Stomach (tissue), 9 donors: ENCODE results near the gene VILL. TPM values are rescaled to one million over a fixed set of nuclear protein-coding genes. Genes with fewer than 3 reads are reported as not detected.
A peak's percentile ranks its signal among the peaks of the same experiment; 100 is the strongest.

Source experiments
- DNase-seq, 2 donors: peaks; one replicate each; pipeline versions ENCODE4 v3.0.0 to v3.0.0-alpha.2; 2013 to 2019
- H3K27ac ChIP-seq, 5 donors: fragments of 200-600 bp in 4 of 5; sonication (generic) in 4 of 5; one replicate each; pipeline ENCODE4 v1.5.1; 2013 to 2019; ENCODE audit warnings: mild to moderate bottlenecking in 1 of 5, moderate library complexity in 1 of 5
- H3K27me3 ChIP-seq, 3 donors: fragments of 200-600 bp; sonication (generic); one replicate each; pipeline ENCODE4 v1.5.1; 2017 to 2019; ENCODE audit warnings: mixed run types in 1 of 3
- H3K36me3 ChIP-seq, 4 donors: fragments of 200-600 bp; sonication (generic); 1 replicate in 3 of 4; 2 replicates in 1 of 4; pipeline ENCODE4 v1.5.1; 2016 to 2019
- H3K4me1 ChIP-seq, 4 donors: fragments of 200-600 bp; sonication (generic); one replicate each; pipeline ENCODE4 v1.5.1; 2016 to 2019
- H3K4me3 ChIP-seq, 4 donors: fragments of 200-600 bp; sonication (generic) in 3 of 4; one replicate each; pipeline ENCODE4 v1.5.1; 2016 to 2019; ENCODE audit warnings: mild to moderate bottlenecking in 1 of 4
- H3K9me3 ChIP-seq, 4 donors: fragments of 200-600 bp; sonication (generic); one replicate each; pipeline ENCODE4 v1.5.1; 2016 to 2019
- CTCF ChIP-seq, 7 experiments: fragments of 450-650 bp in 4 of 7; fragments of 200-600 bp in 3 of 7; sonication (generic) in 3 of 7; IDR thresholded peaks; one replicate each; pipeline ENCODE4 v1.5.1; 2016 to 2019; ENCODE audit warnings: antibody characterized with exemption in 7 of 7, control low read depth in 2 of 7, mild to moderate bottlenecking in 1 of 7
- EP300 ChIP-seq: sonication (generic); formaldehyde crosslinking; IDR thresholded peaks from one replicate; pipeline ENCODE4 v1.6.1; 2017; ENCODE audit warnings: antibody characterized with exemption
- POLR2A ChIP-seq, 4 donors: fragments of 450-650 bp; IDR thresholded peaks; one replicate each; pipeline ENCODE4 v1.6.1; 2016; ENCODE audit warnings: antibody characterized with exemption in 4 of 4, control low read depth in 2 of 4, mild to moderate bottlenecking in 1 of 4, moderate library complexity in 1 of 4
- POLR2AphosphoS5 ChIP-seq, 3 donors: sonication (generic); formaldehyde crosslinking; IDR thresholded peaks; one replicate each; pipeline ENCODE4 v1.6.1; 2016; ENCODE audit warnings: antibody characterized with exemption in 3 of 3
- WGBS, 5 donors: extraction: QIAGEN DNeasy Blood & Tissue Kit in 3 of 5; methylation state at CpG; one replicate each; pipeline versions ENCODE4 v1.1.5 to v1.1.7; 2013 to 2018; 5-methylcytosine and 5-hydroxymethylcytosine counted together
- intact Hi-C: fragments of 100-400 bp; cut with DNase I; formaldehyde crosslinking; loops from one replicate; pipeline ENCODE4 v1.15.1; 2023; ENCODE audit warnings: low total_unique reads
- polyA plus RNA-seq, 3 donors: library from polyadenylated mRNA; stranded (reverse); fragments of 200-250 nt; gene quantifications; one replicate each; pipeline ENCODE4 v1.2.3, GENCODE V29; 2013
- total RNA-seq, 5 donors: library from RNA; depleted of rRNA; stranded (reverse); fragments of >200 nt; gene quantifications; one replicate each; pipeline versions ENCODE4 v1.1.0 to v1.2.3, GENCODE V29; 2014 to 2016
- donor health status: healthy with polysubstance abuse.
- donor health status: Bipolar disorder and iron deficiency.
- donor health status: healthy.

The VILL gene
- total and polyA plus RNA-seq, 8 donors: 24.1 to 202 (median 84.2) TPM

- intact Hi-C loops: no loop called here
- Histone ChIP-seq H3K27me3 (no peaks in the 10 kb centered on the region), H3K36me3 (peaks cover 23 to 64% (median 53%) of the 10 kb centered on the region in 4 donors), H3K27ac (peak overlapping the region; percentile 25 to 79 (median 72)), H3K4me3 (no peak overlapping the region), H3K4me1 (peaks cover 47 to 82% (median 73%) of the 10 kb centered on the region in 4 donors), H3K9me3 (no peaks in the 10 kb centered on the region)
- 88 to 96% (median 91%) methylated on average over 5 to 6 of the region's 6 CpGs for WGBS, 5 donors
- TF ChIP-seq POLR2A (IDR thresholded peaks at IDR 0.05) (no peak), CTCF (IDR thresholded peaks at IDR 0.05) (no peak), POLR2AphosphoS5 (IDR thresholded peaks at IDR 0.05) (no peak), EP300 (no peak)
- DNase-seq: peak in 1 of 2 donors; percentile 23
Measured at GRCh38 chr3:38002291-38002876, 11.8 kb downstream of the VILL start.

DNA sequence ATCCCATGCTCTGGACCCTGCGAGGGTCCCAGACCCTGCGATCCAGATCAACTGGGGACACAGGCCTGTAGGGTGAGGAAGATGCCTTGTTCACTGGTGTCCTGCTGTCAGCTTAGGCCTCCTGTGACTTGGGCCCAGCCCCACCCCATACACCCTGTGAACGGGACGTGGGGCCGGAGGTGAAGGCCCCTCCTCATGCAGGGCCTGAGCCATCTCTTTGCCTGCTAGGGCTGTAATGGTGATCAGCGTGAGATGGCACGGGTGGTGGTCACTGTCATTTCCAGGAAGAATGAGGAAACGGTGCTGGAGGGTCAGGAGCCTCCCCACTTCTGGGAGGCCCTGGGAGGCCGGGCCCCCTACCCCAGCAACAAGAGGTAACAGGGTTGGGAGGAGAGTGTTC is 12.4 kb downstream of the VILL start:
- no peak overlapping the region for H3K4me3 ChIP-seq
- 76 to 90% (median 80%) methylated on average over 8 to 9 of the region's 9 CpGs for whole genome bisulfite sequencing, 5 donors
- H3K27me3 ChIP-seq: no peaks in the 10 kb centered on the region
- H3K27ac ChIP-seq: peak overlapping the region; percentile 25 to 79 (median 72)
- peaks cover 25 to 65% (median 57%) of the 10 kb centered on the region in 4 donors for H3K36me3 ChIP-seq
- TF ChIP-seq POLR2AphosphoS5 (IDR thresholded peaks at IDR 0.05) (no peak), EP300 (no peak), CTCF (IDR thresholded peaks at IDR 0.05) (no peak)
- intact Hi-C loops: no loop called here
- no peak for DNase-seq
- peaks cover 42 to 76% (median 68%) of the 10 kb centered on the region in 4 donors for H3K4me1 ChIP-seq
- H3K9me3 ChIP-seq: no peaks in the 10 kb centered on the region

- 23 to 58% (median 35%) methylated on average over 7 of the region's 7 CpGs for WGBS, 5 donors
- Histone ChIP-seq H3K27me3 (no peaks in the 10 kb centered on the region), H3K4me3 (no peak overlapping the region), H3K27ac (peak overlapping the region; percentile 70 to 79 (median 78)), H3K36me3 (peaks cover 28 to 70% (median 61%) of the 10 kb centered on the region in 4 donors), H3K9me3 (no peaks in the 10 kb centered on the region), H3K4me1 (peaks cover 38 to 72% (median 63%) of the 10 kb centered on the region in 4 donors)
- intact Hi-C loops: no loop called here
- TF ChIP-seq CTCF (IDR thresholded peaks at IDR 0.05) (peak in 5 of 7 experiments; percentile 79 to 93 (median 86)), EP300 (no peak)
- peak; percentile 79 to 86 for DNase-seq
Measured at GRCh38 chr3:38003371-38003816, 12.8 kb downstream of the VILL start.

GRCh38 chr3:38003817-38004414 is 13.3 kb downstream of the VILL start:
- WGBS, 5 donors: 50 to 69% (median 57%) methylated on average over 8 to 11 of the region's 11 CpGs

More at GRCh38 chr3:38003817-38004414, 13.3 kb downstream of the VILL start:
- Histone ChIP-seq H3K4me3 (no peak overlapping the region), H3K27ac (peak overlapping the region; percentile 70 to 79 (median 78)), H3K4me1 (peaks cover 35 to 68% (median 60%) of the 10 kb centered on the region in 4 donors), H3K9me3 (no peaks in the 10 kb centered on the region), H3K36me3 (peaks cover 28 to 75% (median 67%) of the 10 kb centered on the region in 4 donors), H3K27me3 (no peaks in the 10 kb centered on the region)
- DNase-seq: peak in 1 of 2 donors; percentile 78
- intact Hi-C loops: no loop called here
- no peak for TF ChIP-seq EP300
- TF ChIP-seq CTCF (IDR thresholded peaks at IDR 0.05): no peak
- TF ChIP-seq POLR2AphosphoS5 (IDR thresholded peaks at IDR 0.05): no peak
- no peak for TF ChIP-seq POLR2A (IDR thresholded peaks at IDR 0.05)
